HG03469 (cell line): ENCODE results near the gene HOXC4.
A peak's percentile ranks its signal among the peaks of the same experiment; 100 is the strongest.

Experiments
- ATAC-seq: cut with Tn5 transposase; IDR thresholded peaks from one replicate; pipeline ENCODE4 v1.9.1; 2021; ENCODE audit warnings: mild to moderate bottlenecking, moderate library complexity, moderate number of reproducible peaks; ENCODE audit not compliant: unreplicated experiment

Gene HOXC4

GRCh38 chr12:54015018-54015931 lies 38.4 kb upstream of the HOXC4 start:
- ATAC-seq, result no peak

- no peak for ATAC-seq
These were observed 37.6 kb upstream of the HOXC4 start for GRCh38 chr12:54016051-54016450.

- no peak for ATAC-seq
These were observed 37.1 kb upstream of the HOXC4 start for GRCh38 chr12:54016478-54016964.

GRCh38 chr12:54017027-54017788 lies 36.4 kb upstream of the HOXC4 start:
- ATAC-seq, result no peak

GRCh38 chr12:54017878-54018467 lies 35.7 kb upstream of the HOXC4 start:
- peak; percentile 69 for ATAC-seq

GRCh38 chr12:54018468-54018984 lies 35.1 kb upstream of the HOXC4 start:
- no peak for ATAC-seq

- no peak for ATAC-seq
These were observed 34.4 kb upstream of the HOXC4 start for GRCh38 chr12:54019091-54019811.

GRCh38 chr12:54019924-54020590 lies 33.6 kb upstream of the HOXC4 start:
- no peak for ATAC-seq

GRCh38 chr12:54020591-54021405 lies 32.8 kb upstream of the HOXC4 start:
- no peak for ATAC-seq

- no peak for ATAC-seq
These were observed 32.1 kb upstream of the HOXC4 start for GRCh38 chr12:54021432-54022013.

GRCh38 chr12:54022960-54023884 lies 30.4 kb upstream of the HOXC4 start:
- no peak for ATAC-seq

GRCh38 chr12:54024127-54024526 lies 29.5 kb upstream of the HOXC4 start:
- no peak for ATAC-seq

GRCh38 chr12:54024581-54025305 lies 28.9 kb upstream of the HOXC4 start:
- ATAC-seq, result no peak

- ATAC-seq, result no peak
These were observed 27.9 kb upstream of the HOXC4 start for GRCh38 chr12:54025499-54026405.

GRCh38 chr12:54026640-54027441 lies 26.8 kb upstream of the HOXC4 start:
- no peak for ATAC-seq
